Neural cell (in vitro differentiated cells): ENCODE data around the gene ZNF362. TPM values are rescaled to one million over a fixed set of nuclear protein-coding genes. Genes with fewer than 3 reads are reported as not detected.

Experiments
- H2AFZ ChIP-seq: fragments of 200-600, 300-800 bp; sonication (generic), shearing (Covaris generic); 2 replicates; pipeline ENCODE4 v1.6.0; 2014; ENCODE audit warnings: low read depth, mild to moderate bottlenecking, antibody characterized with exemption, low read length, moderate library complexity
- H3F3A ChIP-seq: fragments of 200-600 bp; shearing (Covaris generic); 2 replicates; pipeline ENCODE4 v1.6.1; 2016; ENCODE audit warnings: mild to moderate bottlenecking, moderate library complexity, mixed read lengths, antibody characterized with exemption, low read length; ENCODE audit not compliant: insufficient read depth, poor library complexity, severe bottlenecking
- H3K27ac ChIP-seq: fragments of 200-600, 300-800 bp; sonication (generic), shearing (Covaris generic); 2 replicates; pipeline ENCODE4 v1.5.1; 2014; ENCODE audit warnings: mild to moderate bottlenecking, low read length, moderate library complexity
- H3K27me3 ChIP-seq: fragments of 300-800, 200-600 bp; sonication (generic), shearing (Covaris generic); 2 replicates; pipeline ENCODE4 v1.6.0; 2014; ENCODE audit warnings: mild to moderate bottlenecking, low read depth, low read length, moderate library complexity; ENCODE audit not compliant: insufficient read depth
- H3K36me3 ChIP-seq: fragments of 300-800, 200-600 bp; sonication (generic), shearing (Covaris generic); 2 replicates; pipeline ENCODE4 v1.5.1; 2014; ENCODE audit warnings: mild to moderate bottlenecking, antibody characterized with exemption, low read length, moderate library complexity; ENCODE audit not compliant: insufficient read depth
- H3K4me2 ChIP-seq: fragments of 300-800, 200-600 bp; sonication (generic), shearing (Covaris generic); 2 replicates; pipeline ENCODE4 v1.6.0; 2014; ENCODE audit warnings: mild to moderate bottlenecking, low read length
- H3K4me3 ChIP-seq: fragments of 300-800, 200-600 bp; sonication (generic), shearing (Covaris generic); 2 replicates; pipeline ENCODE4 v1.5.1; 2014; ENCODE audit warnings: mild to moderate bottlenecking, low read length, moderate library complexity
- H3K79me2 ChIP-seq: fragments of 200-600 bp; shearing (Covaris generic); replicated peaks from 2 replicates; pipeline ENCODE4 v1.6.0; 2014; ENCODE audit warnings: mild to moderate bottlenecking, low read length, moderate library complexity; ENCODE audit not compliant: insufficient read depth
- H3K9ac ChIP-seq: fragments of 300-800, 200-600 bp; sonication (generic), shearing (Covaris generic); 2 replicates; pipeline ENCODE4 v1.6.1; 2016; ENCODE audit warnings: mild to moderate bottlenecking, low read length, mixed read lengths
- H3K9me2 ChIP-seq: fragments of 200-600 bp; shearing (Covaris generic); 2 replicates; pipeline ENCODE4 v1.6.1; 2016; ENCODE audit warnings: mild to moderate bottlenecking, low read length, mixed read lengths; ENCODE audit not compliant: insufficient read depth
- H3K9me3 ChIP-seq: fragments of 200-600, 300-800 bp; sonication (generic), shearing (Covaris generic); 2 replicates; pipeline ENCODE4 v1.6.1; 2016; ENCODE audit warnings: mild to moderate bottlenecking, mixed run types, low read length, moderate library complexity, mixed read lengths
- H4K20me1 ChIP-seq: fragments of 200-600 bp; shearing (Covaris generic); 2 replicates; pipeline ENCODE4 v1.6.1; 2016; ENCODE audit warnings: mild to moderate bottlenecking, mixed run types; ENCODE audit not compliant: insufficient read depth
- CTCF ChIP-seq: fragments of 450-650 bp; IDR thresholded peaks from 2 replicates; pipeline ENCODE4 v1.5.1; 2014; ENCODE audit warnings: antibody characterized with exemption, mild to moderate bottlenecking, moderate library complexity; ENCODE audit not compliant: poor library complexity, severe bottlenecking
- EP300 ChIP-seq: fragments of 450-650 bp; conservative IDR thresholded peaks from 2 replicates; pipeline ENCODE4 v1.6.1; 2014; ENCODE audit warnings: antibody characterized with exemption, mild to moderate bottlenecking, moderate library complexity; ENCODE audit not compliant: poor library complexity, severe bottlenecking
- EZH2 ChIP-seq: fragments of 200-600, 300-800 bp; shearing (Covaris generic), sonication (generic); IDR thresholded peaks from 2 replicates; pipeline ENCODE4 v1.6.1; 2014; ENCODE audit warnings: antibody characterized with exemption, low read length, borderline replicate concordance, mild to moderate bottlenecking; ENCODE audit not compliant: insufficient read depth, poor library complexity, severe bottlenecking
- MXI1 ChIP-seq: fragments of 450-650 bp; conservative IDR thresholded peaks from 2 replicates; pipeline ENCODE4 v1.6.1; 2014; ENCODE audit warnings: antibody characterized with exemption, mild to moderate bottlenecking; ENCODE audit not compliant: poor library complexity, severe bottlenecking
- POLR2AphosphoS5 ChIP-seq: IDR thresholded peaks from 2 replicates; pipeline ENCODE4 v1.6.1; 2012
- RAD21 ChIP-seq: fragments of 450-650 bp; conservative IDR thresholded peaks from 2 replicates; pipeline ENCODE4 v1.6.1; 2014; ENCODE audit warnings: antibody characterized with exemption, mild to moderate bottlenecking, moderate library complexity
- REST ChIP-seq: IDR thresholded peaks from 2 replicates; pipeline ENCODE4 v1.6.1; 2012; ENCODE audit warnings: borderline replicate concordance
- SMC3 ChIP-seq: fragments of 450-650 bp; conservative IDR thresholded peaks from 2 replicates; pipeline ENCODE4 v1.6.1; 2014; ENCODE audit warnings: antibody characterized with exemption, mild to moderate bottlenecking, moderate library complexity; ENCODE audit not compliant: poor library complexity
- TAF1 ChIP-seq: IDR thresholded peaks from 2 replicates; pipeline ENCODE4 v1.6.1; 2012; ENCODE audit warnings: low read depth
- polyA plus RNA-seq: library from polyadenylated mRNA; depleted of rRNA; stranded (reverse); fragments of >200 nt; gene quantifications from 2 replicates; pipeline ENCODE4 v1.2.3, GENCODE V29; 2014

The ZNF362 gene
- polyA plus RNA-seq, 1 donor from 2014 or later, result 17.6 TPM

GRCh38 chr1:33348194-33348593, 91.9 kb downstream of the ZNF362 start:
- peaks cover 9% of the 10 kb centered on the region for H3K36me3 ChIP-seq
- no peaks in the 10 kb centered on the region for H3K9me3 ChIP-seq
- H3K9me2 ChIP-seq, result no peaks in the 10 kb centered on the region
- H3F3A ChIP-seq, result no peaks in the 10 kb centered on the region
- peaks cover 6% of the 10 kb centered on the region for H4K20me1 ChIP-seq
- peak overlapping the region; percentile 84 for H3K9ac ChIP-seq
- H2AFZ ChIP-seq, result no peak overlapping the region
- H3K4me3 ChIP-seq, result peak overlapping the region; percentile 86
- H3K4me2 ChIP-seq, result peak overlapping the region; percentile 95
- peak overlapping the region; percentile 85 for H3K27ac ChIP-seq
- peaks cover 70% of the 10 kb centered on the region for H3K79me2 ChIP-seq
- H3K27me3 ChIP-seq, result no peaks in the 10 kb centered on the region
- TF ChIP-seq REST (no peak), MXI1 (no peak), TAF1 (no peak), POLR2AphosphoS5 (no peak), EP300 (no peak), SMC3 (no peak), CTCF (no peak), EZH2 (no peak), RAD21 (no peak)

GRCh38 chr1:33348676-33349080, 92.4 kb downstream of the ZNF362 start:
- peak overlapping the region; percentile 86 for H3K4me3 ChIP-seq
- peaks cover 6% of the 10 kb centered on the region for H4K20me1 ChIP-seq
- TF ChIP-seq EP300, result no peak
- no peak for TF ChIP-seq POLR2AphosphoS5
- peak overlapping the region; percentile 95 for H3K4me2 ChIP-seq
- H3K9ac ChIP-seq, result peak overlapping the region; percentile 84
- no peaks in the 10 kb centered on the region for H3K9me2 ChIP-seq
- H3K9me3 ChIP-seq, result no peaks in the 10 kb centered on the region
- H3K36me3 ChIP-seq, result peaks cover 6% of the 10 kb centered on the region
- peak overlapping the region; percentile 85 for H3K27ac ChIP-seq
- peaks cover 65% of the 10 kb centered on the region for H3K79me2 ChIP-seq
- no peaks in the 10 kb centered on the region for H3K27me3 ChIP-seq
- H3F3A ChIP-seq, result no peaks in the 10 kb centered on the region
- no peak overlapping the region for H2AFZ ChIP-seq
